Effector memory CD4-positive, alpha-beta T cell (primary cell): Measurements from ENCODE around the gene UBE4B.
"Not testable (repeated sequence)": the region's sequence is repeated elsewhere in the genome, so short reads cannot be mapped to it uniquely, and the experiment has no call there.

Experiments used
- DNase-seq, 3 donors: peaks; one replicate each; pipeline ENCODE4 v3.0.0-alpha.2; 2020
- H3K27ac ChIP-seq: 2 replicates; pipeline ENCODE4 v1.7.0; 2013; ENCODE audit warnings: mild to moderate bottlenecking, low read length, moderate library complexity; ENCODE audit not compliant: insufficient read depth, poor library complexity, severe bottlenecking
- H3K27me3 ChIP-seq: replicated peaks from 2 replicates; pipeline ENCODE4 v1.7.0; 2013; ENCODE audit warnings: mild to moderate bottlenecking, low read length; ENCODE audit not compliant: insufficient read depth, control insufficient read depth, poor library complexity, severe bottlenecking
- H3K36me3 ChIP-seq: 2 replicates; pipeline ENCODE4 v1.7.0; 2013; ENCODE audit warnings: mild to moderate bottlenecking, low read length, moderate library complexity; ENCODE audit not compliant: control insufficient read depth, insufficient read depth
- H3K4me1 ChIP-seq: 2 replicates; pipeline ENCODE4 v1.7.0; 2013; ENCODE audit warnings: low read length, mild to moderate bottlenecking; ENCODE audit not compliant: control insufficient read depth, insufficient read depth, poor library complexity, severe bottlenecking
- H3K4me3 ChIP-seq: 2 replicates; pipeline ENCODE4 v1.7.0; 2013; ENCODE audit warnings: low read length, low read depth, mild to moderate bottlenecking; ENCODE audit not compliant: insufficient read depth, poor library complexity, severe bottlenecking
- H3K9me3 ChIP-seq: 2 replicates; pipeline ENCODE4 v1.7.0; 2013; ENCODE audit warnings: mild to moderate bottlenecking, low read length, moderate library complexity; ENCODE audit not compliant: control insufficient read depth

Gene UBE4B

GRCh38 chr1:10005248-10005647, 27.5 kb upstream of the UBE4B start:
- not testable (repeated sequence) for DNase-seq, H3K4me3 ChIP-seq, H3K4me1 ChIP-seq, H3K27ac ChIP-seq, H3K9me3 ChIP-seq, H3K36me3 ChIP-seq, H3K27me3 ChIP-seq

- Histone ChIP-seq H3K27ac (no peak overlapping the region), H3K9me3 (no peaks in the 10 kb centered on the region), H3K27me3 (no peaks in the 10 kb centered on the region), H3K36me3 (no peaks in the 10 kb centered on the region), H3K4me3 (no peak overlapping the region), H3K4me1 (no peaks in the 10 kb centered on the region)
- DNase-seq = no peak
These were observed 25.6 kb upstream of the UBE4B start for GRCh38 chr1:10007169-10007568.

GRCh38 chr1:10014016-10014415, 18.7 kb upstream of the UBE4B start:
- Histone ChIP-seq H3K4me1 (no peaks in the 10 kb centered on the region), H3K4me3 (no peak overlapping the region), H3K36me3 (no peaks in the 10 kb centered on the region), H3K27me3 (no peaks in the 10 kb centered on the region), H3K9me3 (no peaks in the 10 kb centered on the region), H3K27ac (no peak overlapping the region)
- DNase-seq = no peak

GRCh38 chr1:10019561-10019960, 13.2 kb upstream of the UBE4B start:
- Histone ChIP-seq H3K36me3 (no peaks in the 10 kb centered on the region), H3K27ac (no peak overlapping the region), H3K4me3 (no peak overlapping the region), H3K4me1 (no peaks in the 10 kb centered on the region), H3K9me3 (no peaks in the 10 kb centered on the region), H3K27me3 (no peaks in the 10 kb centered on the region)
- DNase-seq = no peak

GRCh38 chr1:10020086-10020485, 12.7 kb upstream of the UBE4B start:
- Histone ChIP-seq H3K36me3 (no peaks in the 10 kb centered on the region), H3K4me3 (no peak overlapping the region), H3K27me3 (no peaks in the 10 kb centered on the region), H3K4me1 (no peaks in the 10 kb centered on the region), H3K27ac (no peak overlapping the region), H3K9me3 (no peaks in the 10 kb centered on the region)
- no peak for DNase-seq

- H3K27me3 ChIP-seq, DNase-seq, H3K9me3 ChIP-seq, H3K4me3 ChIP-seq, H3K36me3 ChIP-seq, H3K4me1 ChIP-seq, H3K27ac ChIP-seq: not testable (repeated sequence)
These were observed 12.1 kb upstream of the UBE4B start for GRCh38 chr1:10020678-10021077.

- H3K27ac ChIP-seq, H3K36me3 ChIP-seq, H3K4me1 ChIP-seq, DNase-seq, H3K4me3 ChIP-seq, H3K9me3 ChIP-seq, H3K27me3 ChIP-seq: not testable (repeated sequence)
These were observed 10.8 kb upstream of the UBE4B start for GRCh38 chr1:10021992-10022391.

- no peak overlapping the region for H3K27ac ChIP-seq
- no peaks in the 10 kb centered on the region for H3K4me1 ChIP-seq
- H3K27me3 ChIP-seq = no peaks in the 10 kb centered on the region
- H3K4me3 ChIP-seq = no peak overlapping the region
- no peak for DNase-seq
- H3K36me3 ChIP-seq = no peaks in the 10 kb centered on the region
- no peaks in the 10 kb centered on the region for H3K9me3 ChIP-seq
These were observed 10.1 kb upstream of the UBE4B start for GRCh38 chr1:10022656-10023055.

GRCh38 chr1:10025354-10025753, 7.4 kb upstream of the UBE4B start:
- no peaks in the 10 kb centered on the region for H3K27me3 ChIP-seq
- no peaks in the 10 kb centered on the region for H3K9me3 ChIP-seq
- no peak overlapping the region for H3K4me3 ChIP-seq
- no peak for DNase-seq
- no peaks in the 10 kb centered on the region for H3K36me3 ChIP-seq
- no peak overlapping the region for H3K27ac ChIP-seq
- H3K4me1 ChIP-seq = no peaks in the 10 kb centered on the region

- no peak for DNase-seq
- H3K27me3 ChIP-seq = no peaks in the 10 kb centered on the region
- no peak overlapping the region for H3K27ac ChIP-seq
- H3K4me1 ChIP-seq = no peaks in the 10 kb centered on the region
- no peak overlapping the region for H3K4me3 ChIP-seq
- no peaks in the 10 kb centered on the region for H3K9me3 ChIP-seq
- no peaks in the 10 kb centered on the region for H3K36me3 ChIP-seq
These were observed 5.7 kb upstream of the UBE4B start for GRCh38 chr1:10027027-10027426.

- not testable (repeated sequence) for H3K4me3 ChIP-seq, H3K4me1 ChIP-seq, H3K27ac ChIP-seq, DNase-seq, H3K36me3 ChIP-seq, H3K9me3 ChIP-seq, H3K27me3 ChIP-seq
These were observed 3.7 kb upstream of the UBE4B start for GRCh38 chr1:10028956-10029500.
